K562 (cell line): ENCODE measurements around the gene KLF13. TPM values are rescaled to one million over a fixed set of nuclear protein-coding genes. Genes with fewer than 3 reads are reported as not detected.

Experiments used
- ATAC-seq: fragments of 200-7000 bp; cut with Tn5 transposase; 3 replicates; pipeline ENCODE4 v1.9.1; 2020; ENCODE audit warnings: moderate library complexity
- BruUV-seq: library from RNA; stranded (reverse); fragments of 400-500 nt; replicated peaks from 2 replicates; lab custom pipeline; 2021; lab: Mats Ljungman, UMichigan
- CTCF ChIA-PET: fragments of 300-600 bp; formaldehyde crosslinking; extraction: SDS; loops from one replicate; lab custom pipeline; 2021; ENCODE audit warnings: low intra/inter-chr PET ratio; lab: Yijun Ruan, JAX
- POLR2A ChIA-PET: fragments of 300-600, 350-650 bp; sonication (Branson Sonifier 250); formaldehyde crosslinking; extraction: SDS; loops from one replicate; lab custom pipeline; 2021; ENCODE audit warnings: antibody characterized with exemption, inconsistent platforms; lab: Yijun Ruan, JAX
- DNase-seq, 4 experiments: peaks; one replicate each; pipeline versions ENCODE4 v3.0.0 to v3.0.0-alpha.2; 2011 to 2018; ENCODE audit warnings: low spot score in 3 of 4, mixed read lengths in 3 of 4; ENCODE audit errors: extremely low read depth in 1 of 4
- FAIRE-seq: peaks from 2 replicates; lab custom pipeline; 2011; peaks lifted over from hg19 to GRCh38; lab: Jason Lieb, UNC
- H2AFZ ChIP-seq: 2 replicates; pipeline ENCODE4 v1.6.0; 2011; ENCODE audit warnings: low read depth, low read length, control low read depth, inconsistent platforms
- H3K27ac ChIP-seq: fragments of 200-600 bp; 3 replicates; pipeline ENCODE4 v1.8.0; 2011; ENCODE audit warnings: low read depth, mild to moderate bottlenecking, control low read depth, inconsistent platforms, low read length, moderate library complexity, mixed read lengths; ENCODE audit errors: extremely low read depth
- H3K27me3 ChIP-seq, 2 experiments: fragments of 300-600 bp in 1 of 2; 2 replicates in 1 of 2; 3 replicates in 1 of 2; pipeline versions ENCODE4 v1.6.0 to v1.8.0; 2011; ENCODE audit warnings: inconsistent platforms in 2 of 2, low read length in 2 of 2, mild to moderate bottlenecking in 1 of 2, mixed read lengths in 1 of 2, moderate library complexity in 1 of 2; ENCODE audit not compliant: control insufficient read depth in 2 of 2, insufficient read depth in 2 of 2
- H3K36me3 ChIP-seq: fragments of 300-600 bp; 3 replicates; pipeline ENCODE4 v1.8.0; 2011; ENCODE audit warnings: mild to moderate bottlenecking, low read length, inconsistent platforms; ENCODE audit not compliant: control insufficient read depth, insufficient read depth
- H3K4me1 ChIP-seq, 2 experiments: fragments of 200-600 bp in 1 of 2; replicated peaks in 1 of 2; 2 replicates in 1 of 2; 3 replicates in 1 of 2; pipeline versions ENCODE4 v1.5.1 to v1.8.0; 2011; ENCODE audit warnings: inconsistent platforms in 2 of 2, low read length in 2 of 2, mild to moderate bottlenecking in 1 of 2, mixed read lengths in 1 of 2, moderate library complexity in 1 of 2; ENCODE audit not compliant: control insufficient read depth in 2 of 2, insufficient read depth in 2 of 2
- H3K4me2 ChIP-seq: 2 replicates; pipeline ENCODE4 v1.6.1; 2011; ENCODE audit warnings: low read length, control low read depth, inconsistent platforms, mixed read lengths; ENCODE audit not compliant: insufficient read depth
- H3K4me3 ChIP-seq: fragments of 200-600 bp; sonication (generic), shearing (Covaris generic); 2 replicates; pipeline ENCODE4 v1.5.1; 2016; ENCODE audit warnings: control low read depth, inconsistent platforms
- H3K79me2 ChIP-seq: fragments of 200-600 bp; 3 replicates; pipeline ENCODE4 v1.8.0; 2011; ENCODE audit warnings: low read length, inconsistent platforms; ENCODE audit not compliant: control insufficient read depth, insufficient read depth
- H3K9ac ChIP-seq, 2 experiments: 2 replicates each; pipeline versions ENCODE4 v1.6.0 to v1.6.1; 2011; ENCODE audit warnings: low read depth in 2 of 2, low read length in 2 of 2, control low read depth in 1 of 2, inconsistent platforms in 1 of 2, mild to moderate bottlenecking in 1 of 2, mixed read lengths in 1 of 2; ENCODE audit not compliant: insufficient read depth in 1 of 2
- H3K9me1 ChIP-seq: one replicate; pipeline ENCODE4 v1.6.0; 2011; ENCODE audit warnings: inconsistent platforms, mild to moderate bottlenecking, low read length, moderate library complexity; ENCODE audit not compliant: control insufficient read depth, insufficient read depth
- H3K9me3 ChIP-seq: replicated peaks from 2 replicates; pipeline ENCODE4 v1.5.1; 2011; ENCODE audit warnings: low read depth, low read length, inconsistent platforms; ENCODE audit not compliant: control insufficient read depth, insufficient read depth
- H4K20me1 ChIP-seq: replicated peaks from 2 replicates; pipeline ENCODE4 v1.6.1; 2011; ENCODE audit warnings: low read length, inconsistent platforms, mixed read lengths; ENCODE audit not compliant: control insufficient read depth, insufficient read depth
- CHD1 ChIP-seq: fragments of 200-600 bp; sonication (generic); IDR thresholded peaks from one replicate; pipeline ENCODE4 v1.6.1; 2012; ENCODE audit warnings: mild to moderate bottlenecking, moderate library complexity, low read length, inconsistent platforms
- DACH1 ChIP-seq: fragments of 450-650 bp; IDR thresholded peaks from 2 replicates; pipeline ENCODE4 v1.6.1; 2018; ENCODE audit not compliant: partially characterized antibody
- ETS2 ChIP-seq: IDR thresholded peaks from 2 replicates; pipeline ENCODE4 v1.6.1; 2016; ENCODE audit warnings: borderline replicate concordance, missing genetic modification characterization, mild to moderate bottlenecking, moderate library complexity, missing compliant biosample characterization; ENCODE audit not compliant: poor library complexity, severe bottlenecking
- GABPA ChIP-seq: fragments of 200-800 bp; sonication (Bioruptor generic); conservative IDR thresholded peaks from 2 replicates; pipeline ENCODE4 v1.6.1; 2016; ENCODE audit warnings: low read depth, missing genetic modification characterization, missing compliant biosample characterization
- HOMEZ ChIP-seq: fragments of 250-450 bp; sonication (Bioruptor Pico); IDR thresholded peaks from 2 replicates; pipeline ENCODE4 v1.4.0; 2020; ENCODE audit warnings: mild to moderate bottlenecking, moderate library complexity
- KLF13 ChIP-seq: fragments of 450-650 bp; IDR thresholded peaks from 2 replicates; pipeline ENCODE4 v1.6.1; 2016; ENCODE audit warnings: missing genetic modification characterization, low read depth, mild to moderate bottlenecking, missing compliant biosample characterization, moderate library complexity, borderline replicate concordance
- MEIS2 ChIP-seq: fragments of 450-650 bp; IDR thresholded peaks from 2 replicates; pipeline ENCODE4 v1.6.1; 2014; ENCODE audit warnings: mild to moderate bottlenecking; ENCODE audit not compliant: partially characterized antibody
- NELFE ChIP-seq: IDR thresholded peaks from 2 replicates; pipeline ENCODE4 v1.6.1; 2011; ENCODE audit warnings: mild to moderate bottlenecking; ENCODE audit not compliant: insufficient read depth, insufficient read length
- STAT5A ChIP-seq: IDR thresholded peaks from 2 replicates; pipeline ENCODE4 v1.6.1; 2012; ENCODE audit warnings: low read length, inconsistent platforms, borderline replicate concordance
- ZBTB34 ChIP-seq: fragments of 250-450 bp; sonication (Bioruptor Pico); IDR thresholded peaks from 2 replicates; pipeline ENCODE4 v1.8.0; 2021; ENCODE audit warnings: mild to moderate bottlenecking, moderate library complexity
- ZBTB5 ChIP-seq: fragments of 450-650 bp; IDR thresholded peaks from 2 replicates; pipeline ENCODE4 v1.6.1; 2017; ENCODE audit warnings: antibody characterized with exemption
- ZNF41 ChIP-seq: fragments of 250-450 bp; sonication (Bioruptor Pico); conservative IDR thresholded peaks from 2 replicates; pipeline ENCODE4 v1.4.0; 2020; ENCODE audit warnings: mild to moderate bottlenecking
- ZNF551 ChIP-seq: fragments of 250-450 bp; sonication (Bioruptor Pico); IDR thresholded peaks from 2 replicates; pipeline ENCODE4 v1.5.0; 2021; ENCODE audit warnings: mild to moderate bottlenecking, moderate library complexity
- WGBS: fragments of 100-300 bp; shearing (Covaris generic); methylation state at CpG from one replicate; pipeline ENCODE4 v1.1.6; 2016; ENCODE audit warnings: low coverage, mixed read lengths; ENCODE audit not compliant: insufficient coverage; ENCODE audit errors: missing lambda C conversion rate; 5-methylcytosine and 5-hydroxymethylcytosine counted together
- in situ Hi-C: fragments of 300-500 bp; cut with MboI; formaldehyde crosslinking; loops from 4 replicates; pipeline ENCODE4 v1.15.0; 2018; ENCODE audit warnings: inconsistent platforms, mixed read lengths
- intact Hi-C: fragments of 100-400 bp; cut with micrococcal nuclease; formaldehyde crosslinking; loops from 2 replicates; pipeline ENCODE4 v1.14.2; 2022
- polyA plus RNA-seq, 8 experiments: library from polyadenylated mRNA; depleted of rRNA in 4 of 8; stranded (reverse) in 5 of 8; unstranded in 3 of 8; fragments of >200 nt; fragmentation: Nextera tagmentation in 2 of 8; fragmentation: Illumina TruSeq in 1 of 8; extraction: Ambion mirVana in 2 of 8; extraction: Trizol in 1 of 8; gene quantifications; 2 replicates each; pipeline versions ENCODE4 v1.2.1 to v1.2.3, GENCODE V29; 2011 to 2014; ENCODE audit warnings: inconsistent platforms in 1 of 8, missing spikeins in 1 of 8
- total RNA-seq, 7 experiments: library from RNA; depleted of rRNA in 6 of 7; stranded (reverse); fragments of >200 nt in 6 of 7; fragmentation: Illumina TruSeq in 2 of 7; extraction: Trizol in 2 of 7; gene quantifications; 2 replicates each; pipeline versions ENCODE4 v1.2.1 to v1.2.3, GENCODE V29; 2011 to 2021; ENCODE audit warnings: low replicate concordance in 1 of 7

Gene KLF13
- total and polyA plus RNA-seq, 9 of the 15 experiments (the other 6 are each of a cell fraction or from before 2014, with no cell fraction given): 1.8 to 10.5 (median 4.8) TPM

- no peak for TF ChIP-seq ETS2 (tag)
These were observed 41.2 kb downstream of the KLF13 start (continued) for GRCh38 chr15:31367730-31368344.

GRCh38 chr15:31369727-31370126 is 43.1 kb downstream of the KLF13 start:
- no TSS peak for BruUV-seq
- peaks cover 10 to 35% of the 10 kb centered on the region in 2 experiments for H3K4me1 ChIP-seq
- H3K36me3 ChIP-seq: no peaks in the 10 kb centered on the region
- H3K79me2 ChIP-seq: peaks cover 5% of the 10 kb centered on the region; the same call in 1 of the 3 replicates
- in situ Hi-C loops: no loop called here
- POLR2A ChIA-PET: interaction anchor here (0.5 to 1.0 kb wide), 2 partner anchors 12 to 195 kb away, joined by 3 read pairs; no protein-coding TSS in a partner anchor
- H3K4me2 ChIP-seq: no peak overlapping the region
- H3K9ac ChIP-seq: no peak overlapping the region
- CTCF ChIA-PET: no interaction called here
- FAIRE-seq: no peak
- DNase-seq: no peak
- H3K27ac ChIP-seq: no peak overlapping the region
- H2AFZ ChIP-seq: no peak overlapping the region
- intact Hi-C loops: loop anchor here (5.0 kb wide), 1 partner anchor 42 kb away; the partner anchor contains the start of gene KLF13
- H3K9me3 ChIP-seq: peaks cover 6% of the 10 kb centered on the region
- 0% methylated on average over 1 of the region's 1 CpG for WGBS
- no peak overlapping the region for H3K4me3 ChIP-seq
- no peak for ATAC-seq
- no peaks in the 10 kb centered on the region for H3K27me3 ChIP-seq
- H3K9me1 ChIP-seq: no peaks in the 10 kb centered on the region
- no peaks in the 10 kb centered on the region for H4K20me1 ChIP-seq
- TF ChIP-seq MEIS2: no peak
- no peak for TF ChIP-seq HOMEZ (CRISPR knock-in tag)
- TF ChIP-seq CHD1: no peak
- TF ChIP-seq ZNF41: no peak
- no peak for TF ChIP-seq DACH1
- TF ChIP-seq STAT5A: no peak
- TF ChIP-seq GABPA (tag): no peak
- TF ChIP-seq ZNF551: no peak
- no peak for TF ChIP-seq NELFE
- TF ChIP-seq KLF13: no peak
- no peak for TF ChIP-seq ZBTB34 (CRISPR knock-in tag)
- TF ChIP-seq ZBTB5: no peak
